NCI-H748 (cell line): ENCODE results near the gene CCDC85C.

ENCODE experiments used
- DNase-seq: peaks from one replicate; lab custom pipeline; 2025; ENCODE audit not compliant: unreplicated experiment; lab: John Stamatoyannopoulos, UW

Gene CCDC85C

GRCh38 chr14:99524804-99525698, 79.0 kb downstream of the CCDC85C start:
- no peak for DNase-seq

DNA sequence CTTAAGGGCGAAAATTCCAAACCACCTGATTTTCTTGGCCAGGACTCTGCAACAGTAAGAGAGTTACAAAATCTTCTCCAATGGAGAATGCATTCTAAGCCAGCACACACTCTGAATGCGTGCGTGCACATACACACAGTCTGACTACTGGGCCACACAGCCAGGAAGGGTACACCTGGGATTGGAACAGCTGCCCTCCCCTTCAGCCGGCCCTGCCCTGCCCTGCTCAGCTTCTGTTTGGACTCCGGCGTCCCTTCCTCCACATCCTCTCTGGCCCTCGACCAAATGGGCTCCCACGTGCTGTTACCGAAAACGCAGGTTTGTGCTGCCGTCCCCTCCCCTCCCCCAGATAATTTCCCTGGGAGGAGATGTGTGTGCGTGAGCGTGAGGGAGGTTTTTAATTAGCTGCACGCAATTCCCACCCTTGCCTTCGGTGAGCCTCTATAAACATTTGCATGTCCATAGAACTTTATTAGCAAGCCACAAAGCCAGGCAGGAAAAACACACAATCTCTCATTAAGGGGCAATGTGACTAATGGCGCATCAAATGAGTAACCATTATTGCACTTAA, 79.8 kb downstream of the CCDC85C start:
- DNase-seq: peak; percentile 26

- DNase-seq: no peak
These were observed 80.3 kb downstream of the CCDC85C start for GRCh38 chr14:99523704-99524055.

DNA sequence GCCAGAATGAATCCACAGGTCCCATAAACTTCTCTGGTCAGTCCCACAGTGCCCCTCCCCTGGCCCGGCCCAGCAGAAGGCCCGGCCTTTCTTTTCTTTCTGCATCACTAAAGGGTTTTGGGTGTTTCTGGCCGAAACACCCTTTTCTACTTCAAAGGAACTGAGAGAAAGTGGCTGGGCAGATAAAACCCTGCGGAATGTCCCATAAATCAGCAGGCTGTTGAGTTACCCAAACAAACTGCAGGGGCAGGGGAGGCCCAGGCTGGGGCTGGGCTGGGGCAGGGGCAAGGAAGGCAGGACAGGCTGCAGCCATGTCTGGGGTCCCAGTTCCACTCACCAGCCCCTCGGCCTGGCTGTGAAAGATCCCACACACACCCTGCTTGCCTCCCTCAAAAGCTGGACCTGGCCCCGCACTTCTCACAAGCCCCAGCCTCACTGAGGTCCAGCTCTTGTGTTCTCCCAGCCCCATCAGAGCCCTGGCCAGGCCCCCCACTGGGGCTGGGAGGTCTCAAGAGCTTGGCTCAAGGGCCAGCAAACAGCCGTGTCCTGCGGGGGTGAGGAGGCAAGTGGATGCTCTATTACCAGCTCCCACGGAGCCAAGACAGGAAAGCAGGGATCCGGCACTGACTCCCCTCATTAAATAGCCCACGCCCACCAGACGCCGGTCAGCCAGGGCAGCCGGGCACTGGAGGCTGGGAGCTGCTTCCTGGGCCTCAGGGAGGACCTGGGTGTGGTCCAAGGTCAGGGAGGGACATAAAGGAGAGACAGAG, 80.9 kb downstream of the CCDC85C start:
- DNase-seq: no peak

GRCh38 chr14:99522457-99522891, 81.5 kb downstream of the CCDC85C start:
- no peak for DNase-seq

DNA sequence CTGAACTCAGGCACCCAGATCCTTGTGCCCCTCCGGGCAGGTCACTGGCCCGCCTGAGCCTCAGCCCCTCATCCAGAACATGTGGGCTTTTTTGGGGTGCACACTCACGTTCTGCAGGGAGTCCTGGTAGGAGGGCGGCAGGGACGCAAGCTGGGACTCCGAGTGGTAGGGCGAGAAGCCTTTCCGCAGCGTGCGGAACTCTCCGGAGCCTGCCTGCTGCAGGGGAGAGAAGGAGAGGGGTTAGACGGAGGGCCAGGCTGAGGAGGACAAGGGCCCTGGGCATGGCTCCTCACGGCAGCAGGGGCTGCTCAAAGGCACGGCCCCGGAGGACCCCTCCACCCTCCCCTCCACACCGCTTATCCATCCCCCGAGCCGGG, 82.0 kb downstream of the CCDC85C start:
- DNase-seq: no peak

DNA sequence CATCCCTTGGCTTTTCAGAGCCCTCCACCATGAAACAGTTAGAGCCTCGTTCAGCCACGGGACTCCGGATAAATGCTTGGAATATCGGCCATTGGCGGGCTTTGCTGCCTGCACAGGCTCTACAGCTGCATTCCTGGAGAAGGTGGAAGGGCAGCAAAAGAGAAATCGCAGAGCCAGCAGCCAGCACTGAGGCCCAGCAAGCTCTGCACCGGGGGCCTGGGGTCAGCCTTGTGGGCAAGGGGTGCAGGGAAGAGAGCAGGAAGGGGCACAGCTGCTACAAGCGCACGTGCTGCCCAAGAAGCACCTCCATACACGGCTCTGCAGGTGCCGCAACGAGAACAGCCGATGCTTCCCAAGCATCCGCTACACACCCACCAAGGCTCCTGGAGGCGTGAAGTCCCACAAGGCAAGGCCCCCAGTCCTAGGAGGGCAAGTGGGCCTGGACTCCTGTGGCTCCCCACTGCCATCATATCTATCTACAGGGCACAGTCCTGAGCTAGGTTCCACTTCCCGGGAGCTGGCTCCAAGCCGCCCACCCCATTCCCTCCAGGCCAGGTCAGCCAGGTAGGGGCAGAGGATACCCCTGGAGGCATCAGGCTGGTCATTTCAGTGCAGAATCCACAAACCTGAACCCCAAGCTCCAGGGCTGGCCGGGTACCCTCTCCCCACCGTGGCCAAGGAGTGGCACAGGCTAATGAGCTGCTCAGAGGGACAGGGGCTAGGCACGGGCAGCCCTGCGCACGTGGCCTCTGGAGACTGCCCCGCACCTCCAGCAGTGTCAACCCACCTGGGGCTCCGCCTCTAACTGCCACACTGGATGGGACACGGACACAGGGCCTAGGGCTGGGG, 82.6 kb downstream of the CCDC85C start:
- no peak for DNase-seq

- DNase-seq: no peak
These were observed 83.4 kb downstream of the CCDC85C start for GRCh38 chr14:99520571-99521081.

GRCh38 chr14:99519931-99520421, 84.0 kb downstream of the CCDC85C start:
- no peak for DNase-seq

- no peak for DNase-seq
These were observed 84.6 kb downstream of the CCDC85C start for GRCh38 chr14:99519347-99519881.

DNA sequence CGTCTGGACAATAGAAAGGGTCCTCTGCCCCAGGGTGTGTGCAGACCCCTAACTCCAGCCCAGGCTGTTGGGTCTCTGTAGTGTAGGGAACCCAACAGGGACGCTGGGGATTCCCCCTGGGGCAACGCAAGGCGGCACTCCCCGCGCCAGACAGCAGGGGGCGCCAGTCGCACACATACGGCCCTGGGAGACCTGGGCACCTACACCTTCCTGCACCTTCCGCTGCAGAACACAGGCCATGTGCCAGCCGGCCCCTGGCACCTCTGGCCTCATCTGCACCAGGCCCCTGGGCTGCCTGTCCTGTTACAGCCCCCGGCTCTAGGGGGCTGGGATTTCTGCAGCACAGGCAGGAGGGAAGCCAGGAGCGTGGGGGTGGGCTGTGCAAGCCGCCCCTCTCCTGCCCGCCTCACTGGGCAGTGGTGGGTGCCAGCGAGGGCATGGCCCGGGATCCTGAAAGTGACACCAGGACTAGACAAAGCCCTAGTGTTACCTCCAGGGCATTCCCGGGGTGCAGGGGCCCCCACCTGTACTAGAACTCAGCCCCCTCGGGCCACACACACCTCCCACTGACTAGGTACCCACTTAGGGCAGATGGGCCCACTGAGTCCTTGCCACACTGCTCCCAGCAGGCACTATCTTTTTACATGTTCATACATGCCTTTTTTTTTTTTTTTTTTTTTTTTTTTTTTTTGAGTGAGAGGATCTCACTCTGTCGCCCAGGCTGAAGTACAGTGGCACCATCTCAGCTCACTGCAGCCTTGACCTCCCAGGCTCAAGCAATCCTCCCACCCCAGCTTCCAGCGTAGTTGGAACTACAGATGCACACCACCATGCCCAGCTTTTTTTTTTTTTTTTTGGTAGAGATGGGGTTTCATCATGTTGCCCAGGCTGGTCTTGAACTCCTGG, 85.3 kb downstream of the CCDC85C start:
- DNase-seq: peak; percentile 76

GRCh38 chr14:99517643-99518381, 86.2 kb downstream of the CCDC85C start:
- DNase-seq: no peak

DNA sequence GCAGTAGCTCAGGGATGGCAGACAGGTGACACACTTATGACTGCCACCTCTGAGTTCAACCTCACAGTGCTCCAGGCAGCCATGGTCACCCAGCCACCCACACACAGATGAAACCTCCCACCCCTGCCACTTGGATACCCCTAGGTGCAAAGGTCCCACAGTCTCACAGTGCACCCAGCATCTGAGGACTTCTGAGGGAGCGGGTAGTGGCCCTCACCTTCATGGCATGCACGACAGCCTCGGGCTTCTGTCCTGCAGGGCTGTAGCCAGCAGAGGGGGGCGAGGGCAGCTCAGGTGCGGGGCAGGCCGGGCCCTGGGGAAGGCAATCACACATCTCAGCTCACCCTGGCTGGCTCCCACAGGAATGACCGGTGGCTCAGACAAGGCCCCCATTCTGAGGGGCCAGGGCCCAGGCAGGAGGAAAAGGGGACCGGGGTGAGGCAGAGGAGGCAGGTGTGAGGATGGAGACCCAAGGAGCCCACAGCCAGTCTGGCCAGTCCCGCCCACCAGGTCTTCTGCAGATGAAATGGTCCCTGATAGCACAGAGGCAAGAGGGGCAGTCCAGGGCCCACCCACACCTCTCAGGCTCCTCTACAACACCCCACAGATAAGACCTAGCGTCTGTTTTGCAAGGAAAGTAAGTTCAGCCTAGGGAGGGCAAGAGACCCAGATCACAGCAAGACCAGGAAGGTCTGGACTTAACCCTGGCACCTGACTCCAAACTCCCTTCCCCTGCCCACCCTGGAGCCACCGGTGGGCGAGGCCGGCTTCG, 87.0 kb downstream of the CCDC85C start:
- no peak for DNase-seq

DNA sequence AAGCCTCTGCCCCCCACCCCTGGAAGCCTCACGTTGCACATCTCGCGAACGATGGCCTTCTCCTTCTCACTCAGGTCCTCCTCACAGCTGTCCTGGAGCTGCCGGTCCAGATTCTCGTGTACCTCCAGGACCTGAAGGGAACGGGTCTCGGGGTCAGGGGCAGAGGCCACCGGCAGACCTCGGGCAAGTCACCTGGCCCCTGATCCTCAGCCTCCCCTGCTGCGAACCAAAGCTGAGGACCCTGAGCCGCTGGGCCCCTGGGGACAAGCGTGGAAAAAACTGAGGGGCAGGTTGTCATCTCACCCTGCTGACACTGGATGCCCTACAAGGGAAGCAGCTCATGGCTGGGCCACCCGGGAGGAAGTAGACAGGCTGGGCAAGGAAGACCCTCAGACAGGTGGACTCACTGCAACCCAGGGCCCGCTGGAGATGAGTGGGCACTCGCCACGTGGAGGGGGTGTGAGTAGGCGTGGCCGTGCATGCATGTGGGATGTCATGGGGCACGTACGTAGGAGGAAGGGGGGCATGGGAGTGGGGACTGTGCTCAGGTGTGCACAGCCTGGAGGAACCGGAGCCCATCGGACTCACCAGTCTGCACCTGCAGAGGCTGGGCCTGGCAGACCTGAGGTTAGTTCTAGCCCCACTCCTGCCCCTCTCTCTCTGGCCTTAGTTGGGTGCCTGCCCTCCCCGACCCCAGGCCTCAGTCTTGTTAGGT, 87.7 kb downstream of the CCDC85C start:
- no peak for DNase-seq

DNA sequence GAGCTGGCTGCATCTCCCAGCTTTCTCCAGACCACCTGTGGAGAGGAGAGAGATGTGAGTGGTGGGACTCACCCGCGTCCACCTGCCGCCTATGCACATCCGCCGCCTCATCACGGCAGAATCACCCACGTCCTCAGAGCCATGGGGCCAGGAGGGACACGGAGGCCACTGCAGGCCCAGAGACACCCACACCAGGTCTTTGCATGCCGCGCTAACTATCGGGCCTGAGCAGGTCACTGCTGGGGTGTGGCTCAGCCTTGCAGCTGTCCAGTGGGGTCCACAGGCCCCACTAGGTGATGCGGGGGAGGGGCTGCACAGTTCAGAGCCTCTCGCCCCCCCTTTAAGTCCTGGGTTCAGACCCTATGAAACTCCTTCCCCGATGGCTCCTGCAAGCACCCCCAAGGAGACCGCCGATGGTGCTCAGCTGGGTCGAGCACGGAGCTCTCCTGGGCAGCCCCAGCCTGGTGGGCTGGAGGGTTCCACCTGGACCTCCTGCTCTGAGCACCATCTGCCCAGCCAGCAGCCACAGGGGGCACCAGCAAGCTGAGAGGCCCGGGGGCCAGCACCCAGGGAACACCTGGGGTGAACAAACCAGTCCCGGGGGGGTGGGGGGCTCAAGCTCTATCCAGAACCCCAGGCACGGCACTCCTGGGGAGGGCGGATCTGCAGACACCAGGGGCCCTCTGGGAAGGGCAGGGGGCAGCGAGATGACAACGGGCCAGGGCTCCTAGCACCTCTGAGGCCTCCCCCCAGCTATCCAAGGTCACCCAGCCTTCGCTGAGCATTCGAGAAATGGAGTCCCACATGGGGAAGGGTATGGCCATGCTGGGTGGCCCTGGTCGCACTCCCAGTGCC, 88.5 kb downstream of the CCDC85C start:
- no peak for DNase-seq

- DNase-seq: no peak
These were observed 89.3 kb downstream of the CCDC85C start for GRCh38 chr14:99514552-99515300.
